GM13976 (cell line): Measurements from ENCODE around the gene DUSP22.
"Not testable (repeated sequence)": the region's sequence is repeated elsewhere in the genome, so short reads cannot be mapped to it uniquely, and the experiment has no call there.

Source experiments
- DNase-seq: peaks from one replicate; pipeline ENCODE4 v3.0.0; 2012; ENCODE audit warnings: low spot score
- CTCF ChIP-seq: IDR thresholded peaks from 2 replicates; pipeline ENCODE4 v1.5.1; 2012; ENCODE audit warnings: borderline replicate concordance, mild to moderate bottlenecking; ENCODE audit not compliant: insufficient read depth; ENCODE audit errors: extremely low read depth, missing control alignments, control extremely low read depth
- in situ Hi-C: fragments of 300-500 bp; cut with MboI; formaldehyde crosslinking; loops from one replicate; pipeline ENCODE4 v1.12.0; 2022; ENCODE audit warnings: low sequenced_read_pairs, mixed read lengths, inconsistent platforms; ENCODE audit not compliant: unreplicated experiment

The DUSP22 gene

GRCh38 chr6:374956-375355 is 82.7 kb downstream of the DUSP22 start:
- in situ Hi-C loops = no loop called here
- no peak for TF ChIP-seq CTCF
- DNase-seq = no peak

DNA sequence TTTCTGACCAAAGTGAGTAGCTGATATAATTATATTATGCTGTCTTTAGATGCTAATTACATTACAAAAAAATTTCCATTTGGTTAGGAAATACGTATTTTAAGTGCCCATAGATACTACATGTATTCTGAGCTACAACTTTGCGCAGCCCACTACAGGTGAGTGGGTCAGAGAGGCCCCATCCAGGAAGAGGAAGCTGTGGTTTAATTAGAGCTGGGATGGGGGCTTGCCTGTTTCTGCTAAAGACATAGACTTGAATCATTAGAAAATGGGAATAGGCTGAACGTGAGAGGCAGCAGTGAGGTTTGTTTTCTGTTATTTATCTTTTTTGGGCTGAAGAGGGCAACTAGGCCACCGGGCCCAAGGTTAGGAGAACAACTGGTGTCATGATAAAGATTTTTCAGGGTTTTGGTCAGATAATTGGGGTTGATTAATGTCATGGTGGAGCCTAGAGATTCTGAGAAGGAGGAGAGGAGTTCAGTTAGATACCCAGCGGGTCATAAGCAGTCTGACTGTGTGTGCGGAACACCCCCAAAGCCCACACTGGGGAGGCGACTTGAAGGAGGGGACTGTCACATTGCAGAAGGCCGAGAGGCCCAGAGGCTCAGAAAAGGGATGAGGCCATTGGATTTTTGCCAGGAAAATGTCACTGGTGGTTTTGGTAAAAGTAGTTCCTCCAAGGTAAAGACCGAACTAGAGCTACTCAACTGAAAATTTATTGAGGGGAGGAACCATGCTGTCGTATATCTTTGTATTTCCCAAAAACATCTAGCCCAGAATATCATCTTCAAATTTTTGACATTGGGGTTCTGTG is 84.7 kb downstream of the DUSP22 start:
- TF ChIP-seq CTCF = no peak
- in situ Hi-C loops = no loop called here

GRCh38 chr6:377641-378020 is 85.3 kb downstream of the DUSP22 start:
- DNase-seq, in situ Hi-C loops: not testable (repeated sequence)

More for the DNA sequence above, 84.7 kb downstream of the DUSP22 start:
- no peak for DNase-seq

GRCh38 chr6:378090-378957 is 86.0 kb downstream of the DUSP22 start:
- in situ Hi-C loops = no loop called here
- DNase-seq = peak; percentile 75
- TF ChIP-seq CTCF = no peak

DNA sequence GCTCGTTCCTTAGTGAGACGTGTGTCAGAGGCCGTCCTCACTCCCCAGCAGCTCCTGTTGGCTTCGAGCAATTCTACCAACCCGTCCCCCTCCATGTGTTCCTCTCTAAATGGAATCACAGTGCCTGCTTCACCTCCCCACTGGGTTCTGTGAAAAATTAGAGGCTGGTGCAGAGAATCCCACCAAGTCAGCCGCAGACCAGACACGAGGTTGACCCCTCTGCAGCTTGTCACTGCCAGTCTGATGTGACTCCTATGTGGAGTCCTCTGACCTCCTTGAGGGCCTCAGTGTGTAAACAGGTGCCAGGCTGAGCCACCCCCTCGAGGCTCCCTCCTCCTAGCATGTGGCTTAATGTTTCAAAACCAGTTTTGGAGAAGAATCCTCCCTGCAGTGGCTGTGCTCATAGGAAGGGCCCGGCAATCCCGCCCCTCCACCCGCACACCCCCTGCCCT is 86.7 kb downstream of the DUSP22 start:
- TF ChIP-seq CTCF = no peak
- in situ Hi-C loops = no loop called here

DNA sequence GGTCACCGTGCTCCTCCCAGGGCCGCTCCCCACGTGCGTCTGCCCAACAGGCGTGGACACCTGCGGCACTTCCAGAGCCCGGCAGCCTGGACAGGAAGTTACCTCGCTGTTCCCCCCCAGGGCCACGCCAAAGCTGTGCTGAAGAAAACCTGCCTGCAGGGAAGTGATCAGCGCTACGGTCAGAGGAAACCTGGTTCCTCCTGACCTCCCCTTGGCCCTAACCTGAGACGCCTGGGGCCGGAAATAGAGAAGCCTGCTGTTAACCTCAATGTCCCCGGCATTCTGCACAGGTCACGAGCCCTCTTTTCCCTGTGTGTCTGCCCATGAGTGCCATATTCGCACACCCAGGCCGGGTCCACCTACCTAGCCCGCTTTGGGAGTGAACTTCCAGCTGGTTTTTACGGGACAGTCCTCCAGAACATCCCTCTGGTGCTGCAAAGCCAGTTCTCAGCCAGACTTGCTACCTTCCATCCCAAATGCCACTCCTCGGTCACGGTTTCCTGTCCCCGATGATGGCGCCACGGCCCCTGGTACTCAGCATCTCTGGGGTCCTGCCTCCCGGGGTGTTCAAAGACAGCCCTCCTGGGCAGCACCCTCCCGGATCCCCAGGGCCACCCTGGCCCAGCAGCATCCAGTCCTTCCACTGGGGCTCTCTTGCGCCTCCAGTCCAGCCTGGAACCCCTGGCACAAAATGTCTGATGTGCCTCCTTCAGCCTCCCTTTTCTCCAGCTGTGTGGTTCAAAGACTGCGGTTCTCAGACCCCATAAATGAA is 87.3 kb downstream of the DUSP22 start:
- in situ Hi-C loops = no loop called here
- TF ChIP-seq CTCF = no peak

More for the DNA sequence above, 86.7 kb downstream of the DUSP22 start:
- DNase-seq = no peak

More for the DNA sequence above, 87.3 kb downstream of the DUSP22 start:
- peak; percentile 81 for DNase-seq
